Fibroblast of mammary gland (primary cell): ENCODE measurements around the gene LETM1.
"Not testable (repeated sequence)": the region's sequence is repeated elsewhere in the genome, so short reads cannot be mapped to it uniquely, and the experiment has no call there.

Source experiments
- DNase-seq: peaks from one replicate; pipeline ENCODE4 v3.0.0-alpha.2; 2010; ENCODE audit warnings: low read depth
- H3K4me3 ChIP-seq: 2 replicates; pipeline ENCODE4 v1.5.1; 2011; ENCODE audit warnings: low read depth, mild to moderate bottlenecking, low read length, moderate library complexity; ENCODE audit not compliant: control insufficient read depth
- CTCF ChIP-seq: conservative IDR thresholded peaks from 2 replicates; pipeline ENCODE4 v1.5.1; 2011; ENCODE audit warnings: low read depth, low read length, inconsistent platforms; ENCODE audit not compliant: control insufficient read depth, insufficient read depth

LETM1 gene

GRCh38 chr4:1854752-1855151, 1.2 kb downstream of the LETM1 start:
- no peak for TF ChIP-seq CTCF
- peak overlapping the region; percentile 80 for H3K4me3 ChIP-seq
- DNase-seq, result no peak

GRCh38 chr4:1852904-1853623, 2.9 kb downstream of the LETM1 start:
- no peak for DNase-seq
- no peak overlapping the region for H3K4me3 ChIP-seq

GRCh38 chr4:1851575-1852410, 4.2 kb downstream of the LETM1 start:
- no peak overlapping the region for H3K4me3 ChIP-seq
- DNase-seq, result peak; percentile 34
- no peak for TF ChIP-seq CTCF

More at GRCh38 chr4:1852904-1853623, 2.9 kb downstream of the LETM1 start:
- no peak for TF ChIP-seq CTCF

GRCh38 chr4:1851160-1851559, 4.8 kb downstream of the LETM1 start:
- TF ChIP-seq CTCF, result no peak
- no peak overlapping the region for H3K4me3 ChIP-seq
- no peak for DNase-seq

GRCh38 chr4:1850276-1850675, 5.7 kb downstream of the LETM1 start:
- no peak overlapping the region for H3K4me3 ChIP-seq
- DNase-seq, result peak; percentile 24
- TF ChIP-seq CTCF, result no peak

- DNase-seq, result no peak
- no peak for TF ChIP-seq CTCF
- no peak overlapping the region for H3K4me3 ChIP-seq
Measured at GRCh38 chr4:1846580-1846979, 9.4 kb downstream of the LETM1 start.

GRCh38 chr4:1844618-1845017, 11.3 kb downstream of the LETM1 start:
- not testable (repeated sequence) for H3K4me3 ChIP-seq, DNase-seq
